Activated T-cell treated with anti-CD3 and anti-CD28 coated beads, Interleukin-2, amount 50 U/mL, for 1 hour (primary cell): ENCODE data around the gene ANTXR1.

ENCODE experiments used
- DNase-seq: peaks from one replicate; pipeline ENCODE4 v3.0.0-alpha.2; 2020

ANTXR1 gene

GRCh38 chr2:69141061-69141460, 128.1 kb downstream of the ANTXR1 start:
- no peak for DNase-seq

DNA sequence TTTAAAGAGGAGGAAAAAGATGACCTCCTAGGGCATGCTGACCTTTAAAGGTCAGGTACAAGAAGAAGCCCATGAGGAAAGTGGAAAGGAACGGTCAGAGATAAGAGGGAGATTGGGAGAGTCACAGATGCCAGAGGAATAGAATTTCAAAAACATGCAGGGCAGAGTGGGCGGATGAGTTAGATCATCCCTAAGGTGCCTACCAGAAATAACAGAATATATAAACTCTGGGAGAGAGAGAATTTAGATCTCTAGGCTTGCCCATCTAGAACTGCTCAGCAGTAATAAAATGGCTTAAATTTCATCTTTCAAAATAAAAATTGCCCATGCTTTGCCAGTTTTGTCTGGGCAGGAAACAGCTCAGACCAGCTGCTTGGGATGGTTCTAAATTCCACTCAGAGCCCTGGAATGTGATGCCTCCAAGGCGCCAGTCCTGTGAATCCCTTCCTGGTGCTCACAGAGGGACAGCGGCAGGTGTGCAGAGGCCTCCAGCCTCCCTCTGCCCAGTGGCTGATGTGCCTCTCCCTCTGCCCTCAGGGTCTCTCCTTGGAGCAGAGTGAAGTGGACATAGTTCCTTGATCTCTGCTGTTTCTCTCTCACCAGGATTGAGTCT, 130.9 kb downstream of the ANTXR1 start:
- DNase-seq, result no peak

GRCh38 chr2:69145204-69145603, 132.2 kb downstream of the ANTXR1 start:
- DNase-seq, result no peak

- DNase-seq, result no peak
These were observed 135.0 kb downstream of the ANTXR1 start for GRCh38 chr2:69147841-69148533.

GRCh38 chr2:69149631-69150215, 136.7 kb downstream of the ANTXR1 start:
- DNase-seq, result no peak

DNA sequence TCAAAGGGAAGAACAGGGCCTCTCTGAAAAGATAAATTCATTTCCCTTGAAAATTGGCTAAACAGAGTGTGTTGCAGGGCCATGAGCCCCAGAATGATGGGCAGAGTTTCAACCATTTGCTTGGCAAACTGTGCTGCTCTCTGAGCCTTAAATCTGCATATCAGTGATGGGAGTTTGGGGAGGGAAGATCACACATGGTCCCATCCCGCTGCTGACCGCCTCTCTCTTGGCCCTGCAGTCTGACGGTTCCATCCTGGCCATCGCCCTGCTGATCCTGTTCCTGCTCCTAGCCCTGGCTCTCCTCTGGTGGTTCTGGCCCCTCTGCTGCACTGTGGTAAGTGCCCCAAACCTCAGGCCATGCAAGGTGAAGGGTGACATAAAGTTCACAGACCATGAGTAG, 139.0 kb downstream of the ANTXR1 start:
- DNase-seq, result no peak

- DNase-seq, result no peak
These were observed 140.0 kb downstream of the ANTXR1 start for GRCh38 chr2:69152847-69153583.

DNA sequence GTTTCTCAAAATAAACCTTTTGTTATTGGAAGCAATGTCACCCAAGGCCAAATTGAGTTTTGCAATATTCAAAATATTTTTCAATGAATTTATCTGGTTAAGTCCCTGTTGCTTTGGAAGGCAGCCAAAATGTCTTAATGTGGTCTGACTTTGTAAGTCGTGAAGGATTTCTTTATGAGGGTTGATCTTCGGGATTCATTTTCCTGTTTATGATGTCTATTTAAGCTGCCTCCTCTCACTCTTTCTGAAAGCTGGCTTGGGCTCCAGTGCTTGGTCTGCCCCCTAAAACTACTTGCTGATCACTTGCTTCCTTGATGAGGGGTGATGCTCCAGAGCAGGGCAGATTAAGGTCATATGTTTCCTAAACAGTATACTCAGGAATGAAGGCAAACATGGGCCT, 141.1 kb downstream of the ANTXR1 start:
- no peak for DNase-seq

GRCh38 chr2:69156624-69157023, 143.6 kb downstream of the ANTXR1 start:
- DNase-seq, result no peak

- DNase-seq, result no peak
These were observed 144.5 kb downstream of the ANTXR1 start for GRCh38 chr2:69157441-69157840.

GRCh38 chr2:69159986-69160385, 147.0 kb downstream of the ANTXR1 start:
- DNase-seq, result no peak

DNA sequence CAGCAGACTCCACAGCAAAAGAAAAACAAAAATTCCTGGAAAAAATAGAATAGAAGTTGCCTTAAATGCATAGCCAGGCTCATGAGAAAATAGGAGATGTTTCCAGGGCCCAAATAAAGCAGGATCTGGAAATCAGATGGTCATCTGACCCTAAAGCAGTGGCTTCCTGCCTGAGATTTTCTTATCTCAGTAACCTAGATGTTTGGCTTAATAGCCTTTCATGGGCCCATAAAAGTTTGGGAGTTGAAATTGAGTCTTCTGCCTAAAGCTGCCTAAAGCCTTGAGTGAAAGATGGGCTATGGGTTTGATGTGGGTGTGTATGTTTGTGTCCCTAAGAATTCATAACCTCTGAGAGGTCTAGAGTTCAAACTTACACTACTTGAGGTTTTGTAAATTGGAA, 149.1 kb downstream of the ANTXR1 start:
- DNase-seq, result no peak

DNA sequence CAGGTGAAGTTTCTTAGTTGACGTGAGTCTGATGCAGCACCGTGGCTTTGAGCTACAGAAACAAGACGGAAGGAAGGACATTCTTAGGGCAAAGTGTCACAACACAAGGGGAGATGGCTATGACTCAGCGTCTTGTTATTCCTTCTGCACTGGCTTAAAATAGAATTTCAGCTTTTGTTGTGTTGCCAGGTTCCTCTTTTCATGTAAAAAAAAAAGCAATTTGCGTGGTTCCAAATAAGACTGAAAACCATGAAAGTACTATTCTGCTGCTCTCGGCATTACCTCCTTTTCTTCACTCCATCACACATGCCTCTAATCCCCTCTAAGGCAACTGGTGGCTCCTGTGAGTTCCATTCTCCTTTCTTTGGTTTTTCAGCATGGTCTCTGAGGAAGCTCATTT, 150.1 kb downstream of the ANTXR1 start:
- DNase-seq, result no peak

DNA sequence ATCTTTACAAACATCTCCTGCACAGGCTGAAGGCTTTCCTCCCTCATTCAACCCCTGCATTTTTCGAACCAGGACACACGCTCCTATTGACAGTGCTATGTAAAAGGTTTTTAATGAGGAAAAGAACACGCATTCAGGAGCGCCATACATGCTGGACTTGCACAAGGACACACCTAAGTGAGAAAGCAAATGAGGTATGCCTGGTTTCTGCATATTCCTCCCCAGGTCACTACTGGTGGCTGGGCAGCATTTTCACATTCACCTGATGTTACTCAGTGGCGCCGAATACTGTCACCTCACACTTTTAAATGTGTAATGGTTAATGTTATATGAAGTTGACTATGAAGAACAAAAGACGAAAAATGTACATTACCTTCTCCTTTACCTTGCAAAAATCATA, 150.6 kb downstream of the ANTXR1 start:
- DNase-seq, result no peak

GRCh38 chr2:69164061-69164778, 151.2 kb downstream of the ANTXR1 start:
- DNase-seq, result no peak

DNA sequence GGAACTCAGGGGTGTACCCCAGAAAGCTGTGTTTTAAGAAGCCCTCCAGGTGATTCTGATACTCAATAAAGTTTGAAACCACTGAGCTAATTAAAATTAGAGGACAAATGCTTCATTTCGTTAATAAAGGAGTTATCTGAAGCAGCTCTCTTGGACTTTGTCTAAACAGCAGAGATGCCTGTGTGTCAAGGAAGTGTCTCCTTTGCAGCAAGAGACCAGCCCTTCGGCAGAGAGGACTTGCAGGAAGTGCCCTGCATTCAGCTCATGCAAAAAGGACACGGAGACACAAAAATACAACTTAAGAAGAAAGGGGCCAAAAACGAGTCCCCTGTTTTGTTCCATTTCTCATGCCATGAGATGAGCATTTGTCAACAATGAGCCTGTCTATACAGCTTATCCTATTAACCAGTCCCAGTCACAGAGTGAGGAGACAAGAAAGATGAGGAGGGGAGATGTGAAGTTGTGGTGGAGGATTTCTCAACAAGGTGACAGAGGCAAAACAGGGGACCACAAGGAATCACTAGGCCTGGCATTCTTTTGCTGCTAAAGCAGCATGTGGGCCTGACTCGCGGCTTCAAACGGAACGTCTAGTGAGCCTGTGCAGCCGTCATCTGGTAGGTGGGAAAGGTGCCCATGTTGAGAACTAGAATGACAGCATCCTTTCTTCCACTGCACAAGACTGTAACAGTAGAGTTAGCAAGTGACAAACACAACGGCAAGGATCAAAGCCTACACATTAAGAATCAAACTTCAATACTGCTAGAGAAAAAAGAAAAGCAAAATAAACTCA, 152.3 kb downstream of the ANTXR1 start:
- no peak for DNase-seq

GRCh38 chr2:69166465-69166811, 153.5 kb downstream of the ANTXR1 start:
- no peak for DNase-seq

DNA sequence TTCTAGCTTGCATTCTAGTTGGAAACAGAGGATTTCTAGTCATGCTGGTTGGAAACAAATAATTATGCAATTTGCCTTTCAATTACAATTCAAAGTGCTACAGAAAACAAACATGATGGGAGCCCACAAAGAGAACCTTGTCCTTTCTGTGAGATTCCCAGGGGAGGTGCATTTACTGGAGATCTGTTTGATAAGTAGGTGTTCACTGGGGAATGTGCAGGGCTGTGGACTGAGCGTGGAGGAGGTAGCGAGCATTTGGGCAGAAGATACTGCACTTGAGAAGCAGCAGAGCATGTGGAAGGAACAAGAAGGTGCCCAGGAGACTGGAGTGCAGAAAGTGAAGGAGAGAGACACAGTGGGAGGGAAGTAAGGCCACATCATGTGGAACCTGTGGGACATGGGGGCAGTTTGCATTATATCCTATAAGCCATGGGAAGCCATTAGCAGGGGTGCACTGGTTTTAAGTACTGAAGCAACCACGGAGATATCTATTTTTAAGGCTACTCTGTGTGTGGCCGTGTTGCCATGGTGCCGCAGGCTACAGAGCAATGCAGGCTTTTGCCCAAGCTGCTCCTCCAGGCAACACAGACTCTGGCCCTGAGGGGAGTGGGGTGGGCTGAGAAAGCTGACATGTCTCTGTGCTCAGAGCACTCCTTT, 154.0 kb downstream of the ANTXR1 start:
- DNase-seq, result no peak

DNA sequence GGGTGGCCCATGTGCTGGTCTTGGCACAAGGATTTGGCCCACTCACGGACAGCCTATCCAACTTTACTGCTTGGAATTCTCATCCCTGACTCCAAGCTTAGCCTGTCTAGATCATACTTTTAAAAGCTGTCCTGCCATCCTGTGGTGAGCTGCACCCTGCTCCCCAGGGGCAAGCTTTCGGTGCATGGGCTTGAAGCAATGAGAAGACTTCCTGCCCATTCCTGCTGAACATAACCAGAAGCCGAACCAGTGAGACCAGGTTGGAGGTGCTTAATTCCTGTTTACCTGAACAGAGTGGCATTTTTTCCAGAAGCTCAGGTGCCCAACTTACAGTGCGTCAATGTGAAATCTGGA, 154.5 kb downstream of the ANTXR1 start:
- no peak for DNase-seq

GRCh38 chr2:69168144-69168813, 155.3 kb downstream of the ANTXR1 start:
- no peak for DNase-seq

GRCh38 chr2:69168950-69169654, 156.1 kb downstream of the ANTXR1 start:
- DNase-seq, result no peak
